Measurements from ENCODE around the gene TRMT10B. TPM values are rescaled to one million over a fixed set of nuclear protein-coding genes. Genes with fewer than 3 reads are reported as not detected.
"Not testable (repeated sequence)": the region's sequence is repeated elsewhere in the genome, so short reads cannot be mapped to it uniquely, and the experiment has no call there.

The TRMT10B gene
- polyA plus RNA-seq, 4 donors: 12.2 to 30.2 (median 18.2) TPM

GRCh38 chr9:37796232-37796631 is 42.6 kb downstream of the TRMT10B start:
- no peak for DNase-seq (ENCODE audit: low read depth in 4 of 4, low spot score in 2 of 4)

- DNase-seq (ENCODE audit: low read depth in 4 of 4, low spot score in 2 of 4): no peak
Measured at GRCh38 chr9:37798677-37799076, 45.1 kb downstream of the TRMT10B start.

- DNase-seq (ENCODE audit: low read depth in 4 of 4, low spot score in 2 of 4): peak; percentile 53 to 80 (median 72)
Measured at GRCh38 chr9:37800631-37801286, 47.2 kb downstream of the TRMT10B start, which contains the start of gene DCAF10. Gene DCAF10, plus strand, starts transcription at chr9:37800797. Its CDS starts 70 bp downstream, at chr9:37800867.

DNA sequence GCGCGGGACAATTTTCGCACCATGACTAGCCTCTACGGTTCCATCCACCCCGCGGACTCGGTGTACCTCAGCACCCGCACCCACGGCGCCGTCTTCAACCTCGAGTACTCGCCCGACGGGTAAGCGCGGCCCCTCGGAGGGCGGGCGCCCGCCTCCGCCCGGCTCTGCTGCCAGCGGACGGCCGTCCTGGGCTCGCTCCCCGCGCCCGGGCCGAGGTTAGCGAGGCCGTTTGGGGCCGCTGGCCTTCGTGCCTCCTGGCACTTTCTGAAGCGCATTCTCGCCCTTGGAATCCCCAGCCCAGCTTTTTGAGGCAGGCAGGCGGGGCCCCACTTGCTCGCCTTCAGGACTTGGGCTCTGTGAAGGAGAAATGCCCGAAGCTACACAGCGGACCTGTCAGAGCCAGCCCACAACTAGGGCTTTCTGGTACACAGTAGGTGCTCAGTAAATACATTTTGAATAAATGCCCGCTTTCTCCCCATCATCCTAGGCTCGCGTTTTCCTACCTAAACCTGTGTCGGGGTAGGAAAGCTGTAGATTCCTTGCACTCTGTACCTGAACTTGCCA is 47.8 kb downstream of the TRMT10B start:
- peak in 2 of 4 donors; percentile 7 to 13 for DNase-seq (ENCODE audit: low read depth in 4 of 4, low spot score in 2 of 4)

DNA sequence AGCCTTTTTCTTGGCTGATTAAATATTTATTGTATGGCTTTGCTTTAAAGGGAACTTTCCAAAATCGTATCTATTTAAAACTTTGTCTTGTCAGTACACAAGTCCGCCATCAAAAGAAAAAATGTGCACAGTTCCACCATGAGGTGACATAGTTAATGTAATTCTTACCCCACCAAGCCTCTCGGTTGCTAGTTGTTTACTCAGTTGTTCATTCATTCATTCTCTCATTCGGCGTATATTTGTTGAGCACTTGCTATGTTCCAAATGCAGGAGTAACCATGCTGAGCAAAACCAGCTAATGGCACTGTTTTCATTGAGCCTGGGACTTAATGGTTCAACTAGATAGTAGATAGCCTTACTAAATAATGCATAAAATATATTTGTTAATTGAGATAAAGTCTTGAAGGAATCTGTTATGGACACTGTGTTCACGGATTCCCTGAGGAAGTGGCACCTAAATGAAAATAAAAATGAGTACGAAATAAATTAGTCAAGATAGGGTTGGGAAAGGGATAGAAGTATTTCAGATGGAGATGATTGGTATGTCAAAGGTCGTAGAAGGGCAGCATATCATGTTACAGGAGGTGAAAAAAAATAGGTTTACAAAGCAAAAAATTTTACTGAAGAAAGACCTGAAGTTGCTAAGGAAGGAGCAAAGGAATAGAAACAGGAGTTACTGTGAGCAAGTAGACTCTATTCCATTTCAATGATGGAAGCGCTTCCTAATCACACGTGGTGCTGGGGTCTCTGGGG is 48.5 kb downstream of the TRMT10B start:
- no peak for DNase-seq (ENCODE audit: low read depth in 4 of 4, low spot score in 2 of 4)

DNA sequence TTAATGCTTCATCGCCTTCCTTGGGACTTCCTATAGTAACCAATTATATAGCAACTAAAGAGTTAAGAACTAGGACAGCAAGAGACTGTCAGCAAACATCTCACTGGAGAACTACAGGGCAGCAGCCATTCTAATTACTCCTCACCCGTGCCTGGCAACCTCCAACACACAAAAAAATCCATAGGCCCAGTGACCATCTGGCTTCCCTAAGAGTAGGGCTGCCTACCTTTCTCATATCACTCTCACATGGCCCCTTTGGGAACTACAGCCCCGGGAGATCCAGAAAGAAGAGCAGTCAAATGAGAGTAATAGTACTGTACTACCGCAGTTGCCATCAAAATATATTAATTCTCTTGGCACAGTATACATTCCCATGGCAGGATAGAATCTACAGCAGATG is 52.7 kb downstream of the TRMT10B start:
- no peak for DNase-seq (ENCODE audit: low read depth in 4 of 4, low spot score in 2 of 4)

DNA sequence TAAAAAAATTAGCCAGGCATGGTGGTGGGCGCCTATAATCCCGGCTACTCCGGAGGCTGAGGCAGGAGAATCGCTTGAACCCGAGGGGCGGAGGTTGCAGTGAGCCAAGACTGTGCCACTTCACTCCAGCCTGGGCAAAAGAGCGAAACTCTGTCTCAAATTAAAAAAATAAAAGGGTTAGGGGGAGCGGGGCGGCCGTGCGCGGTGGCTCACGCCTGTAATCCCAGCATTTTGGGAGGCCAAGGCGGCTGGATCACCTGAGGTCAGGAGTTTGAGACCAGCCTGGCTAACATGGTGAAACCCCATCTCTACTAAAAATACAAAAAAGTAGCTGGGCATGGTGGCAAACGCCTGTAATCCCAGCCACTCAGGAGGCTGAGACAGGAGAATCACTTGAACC is 56.1 kb downstream of the TRMT10B start:
- DNase-seq (ENCODE audit: low read depth in 4 of 4, low spot score in 2 of 4): not testable (repeated sequence)

GRCh38 chr9:37811906-37812476 is 58.4 kb downstream of the TRMT10B start:
- DNase-seq (ENCODE audit: low read depth in 4 of 4, low spot score in 2 of 4): no peak

DNA sequence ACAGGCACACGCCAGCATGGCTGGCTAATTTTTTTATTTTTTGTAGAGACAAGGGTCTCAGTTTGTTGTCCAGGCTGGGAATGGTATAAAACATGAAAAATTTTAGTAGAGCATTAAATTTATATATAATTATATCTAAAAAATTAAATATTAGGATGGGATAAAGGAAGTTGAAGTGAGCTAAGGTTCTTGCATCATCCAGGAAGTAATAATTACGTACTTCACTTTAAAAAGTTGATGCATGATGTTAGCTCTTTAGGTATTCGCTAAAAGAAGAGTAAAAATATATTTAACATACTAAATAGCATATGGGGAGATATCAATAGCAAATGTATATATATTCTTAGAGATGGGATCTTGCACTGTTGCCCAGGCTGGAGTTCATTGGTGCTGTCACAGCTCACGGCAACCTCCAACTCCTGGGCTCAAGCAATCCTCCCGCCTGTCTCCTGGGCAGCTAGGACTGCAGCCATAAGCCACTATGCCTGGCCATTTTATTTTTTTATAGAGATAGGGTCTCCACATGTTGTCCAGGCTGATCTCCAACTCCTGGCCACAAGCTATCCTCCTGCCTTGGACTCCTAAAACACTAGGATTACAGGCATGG is 59.3 kb downstream of the TRMT10B start:
- DNase-seq (ENCODE audit: low read depth in 4 of 4, low spot score in 2 of 4): no peak

GRCh38 chr9:37818849-37819248 is 65.2 kb downstream of the TRMT10B start:
- DNase-seq (ENCODE audit: low read depth in 4 of 4, low spot score in 2 of 4): no peak

- DNase-seq (ENCODE audit: low read depth in 4 of 4, low spot score in 2 of 4): no peak
Measured at GRCh38 chr9:37820142-37820541, 66.5 kb downstream of the TRMT10B start.

GRCh38 chr9:37825174-37825573 is 71.6 kb downstream of the TRMT10B start:
- not testable (repeated sequence) for DNase-seq (ENCODE audit: low read depth in 4 of 4, low spot score in 2 of 4)

DNA sequence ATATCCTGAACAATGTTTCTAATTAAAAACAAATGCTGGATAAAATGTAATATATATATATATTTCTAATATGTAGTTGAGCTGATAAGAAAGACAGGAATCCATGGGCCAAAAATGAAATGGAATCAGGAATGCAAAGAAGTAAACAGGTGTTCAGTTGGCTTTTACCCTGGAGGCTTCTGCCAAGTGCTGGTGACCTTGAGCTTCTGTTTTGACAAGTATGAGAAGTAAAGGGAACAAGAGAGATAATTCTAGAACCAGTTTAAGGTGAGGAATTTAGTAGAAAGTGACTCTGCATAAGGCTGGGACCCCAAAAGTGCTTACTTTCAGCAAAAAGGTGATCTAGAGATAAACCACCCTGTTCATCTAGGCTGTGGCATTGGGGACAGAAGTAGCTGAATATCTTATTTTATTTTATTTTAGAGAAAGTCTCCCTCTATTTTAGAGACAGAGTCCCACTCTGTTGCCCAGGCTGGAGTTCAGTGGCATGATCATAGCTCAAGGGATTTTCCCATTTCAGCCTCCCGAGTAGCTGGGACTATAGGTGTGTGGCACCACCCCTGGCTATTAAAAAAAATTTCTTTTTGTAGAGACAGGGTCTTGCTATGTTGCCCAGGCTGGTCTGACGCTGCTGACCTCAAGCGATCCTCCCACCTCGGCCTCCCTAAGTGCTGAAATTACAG is 74.0 kb downstream of the TRMT10B start:
- no peak for DNase-seq (ENCODE audit: low read depth in 4 of 4, low spot score in 2 of 4)

Other genes with a start within 250 kb of the TRMT10B start
- gene FBXO10, start 177.4 kb upstream of the TRMT10B start, polyA plus RNA-seq (ENCODE audit: insufficient read length in 4 of 4): 10 to 100 TPM; 11.7 to 19.8 (median 15.1) TPM
- gene TOMM5, start 161.2 kb upstream of the TRMT10B start, polyA plus RNA-seq (ENCODE audit: insufficient read length in 4 of 4): 100 to 1,000 TPM; 110 to 138 (median 124) TPM
- gene FRMPD1, start 102.9 kb upstream of the TRMT10B start, polyA plus RNA-seq (ENCODE audit: insufficient read length in 4 of 4): 1 to 10 TPM in 1 of 4 donors, under 1 TPM in 3; 0.72 to 1.3 (median 0.88) TPM
- gene EXOSC3, start 31.3 kb downstream of the TRMT10B start, polyA plus RNA-seq (ENCODE audit: insufficient read length in 4 of 4): 10 to 100 TPM; 34.5 to 48.9 (median 41.2) TPM
- 10 to 100 TPM; 27.3 to 37.3 (median 35.7) TPM for gene DCAF10, start 47.0 kb downstream of the TRMT10B start, polyA plus RNA-seq (ENCODE audit: insufficient read length in 4 of 4)
- gene SLC25A51, start 150.3 kb downstream of the TRMT10B start, polyA plus RNA-seq (ENCODE audit: insufficient read length in 4 of 4): 10 to 100 TPM; 12.0 to 22.3 (median 19.7) TPM

All from left renal cortex interstitium (tissue), 4 donors.